ENCODE results near the gene NOS3.

DNA sequence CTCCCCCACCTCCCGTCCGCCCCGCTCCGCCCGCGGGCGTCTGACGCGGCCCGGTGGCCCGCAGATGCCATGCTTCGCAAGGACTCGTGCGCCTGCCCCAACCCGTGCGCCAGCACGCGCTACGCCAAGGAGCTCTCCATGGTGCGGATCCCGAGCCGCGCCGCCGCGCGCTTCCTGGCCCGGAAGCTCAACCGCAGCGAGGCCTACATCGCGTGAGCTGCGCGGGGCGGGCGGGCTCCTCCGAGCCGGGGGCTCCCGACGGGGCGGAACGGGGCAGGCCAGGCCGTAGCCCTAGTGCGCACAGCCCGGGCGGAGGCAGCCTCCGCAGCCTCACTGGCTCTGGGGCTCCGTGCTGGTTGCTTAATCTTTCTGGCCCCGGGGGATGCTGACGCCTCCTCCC is 60.3 kb downstream of the NOS3 start:
- TF ChIP-seq POLR2AphosphoS5 (IDR thresholded peaks at IDR 0.05) (no peak), POLR2A (IDR thresholded peaks at IDR 0.05) (no peak)
- TF ChIP-seq, protein P1, sequence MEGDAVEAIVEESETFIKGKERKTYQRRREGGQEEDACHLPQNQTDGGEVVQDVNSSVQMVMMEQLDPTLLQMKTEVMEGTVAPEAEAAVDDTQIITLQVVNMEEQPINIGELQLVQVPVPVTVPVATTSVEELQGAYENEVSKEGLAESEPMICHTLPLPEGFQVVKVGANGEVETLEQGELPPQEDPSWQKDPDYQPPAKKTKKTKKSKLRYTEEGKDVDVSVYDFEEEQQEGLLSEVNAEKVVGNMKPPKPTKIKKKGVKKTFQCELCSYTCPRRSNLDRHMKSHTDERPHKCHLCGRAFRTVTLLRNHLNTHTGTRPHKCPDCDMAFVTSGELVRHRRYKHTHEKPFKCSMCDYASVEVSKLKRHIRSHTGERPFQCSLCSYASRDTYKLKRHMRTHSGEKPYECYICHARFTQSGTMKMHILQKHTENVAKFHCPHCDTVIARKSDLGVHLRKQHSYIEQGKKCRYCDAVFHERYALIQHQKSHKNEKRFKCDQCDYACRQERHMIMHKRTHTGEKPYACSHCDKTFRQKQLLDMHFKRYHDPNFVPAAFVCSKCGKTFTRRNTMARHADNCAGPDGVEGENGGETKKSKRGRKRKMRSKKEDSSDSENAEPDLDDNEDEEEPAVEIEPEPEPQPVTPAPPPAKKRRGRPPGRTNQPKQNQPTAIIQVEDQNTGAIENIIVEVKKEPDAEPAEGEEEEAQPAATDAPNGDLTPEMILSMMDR (IDR thresholded peaks at IDR 0.05): no peak
